Measurements from ENCODE around the gene FAM3C.

- no peak for TF ChIP-seq CTCF (IDR thresholded peaks at IDR 0.05)
- no peak for TF ChIP-seq POLR2A (IDR thresholded peaks at IDR 0.05)
Observed at GRCh38 chr7:121334875-121335648, 61.0 kb downstream of the FAM3C start.

Data from thyroid gland (tissue), 4 donors.